ENCODE measurements around the gene HOXA2.

GRCh38 chr7:27111751-27112277, 9.3 kb upstream of the HOXA2 start:
- no peak for TF ChIP-seq POU2F2 (IDR thresholded peaks at IDR 0.05; ENCODE audit: low read depth, low read length)
- TF ChIP-seq SPI1 (IDR thresholded peaks at IDR 0.05; ENCODE audit: low read depth, low read length), result no peak
- no peak for TF ChIP-seq POLR2AphosphoS5 (IDR thresholded peaks at IDR 0.05; ENCODE audit: low read depth, low read length)
- TF ChIP-seq POLR2A (IDR thresholded peaks at IDR 0.05; ENCODE audit: low read depth, low read length), result no peak
